GM12874 (cell line): ENCODE results near the gene PHGDH.

Experiments
- TF ChIP-seq, protein P1 (sequence below): IDR thresholded peaks from 2 replicates; pipeline ENCODE4 v1.5.1; 2011; ENCODE audit warnings: low read depth, mild to moderate bottlenecking, control low read depth, low read length, moderate library complexity; ENCODE audit not compliant: insufficient read depth

Gene PHGDH

GRCh38 chr1:119682141-119682540 lies 29.6 kb upstream of the PHGDH start:
- TF ChIP-seq, protein P1, sequence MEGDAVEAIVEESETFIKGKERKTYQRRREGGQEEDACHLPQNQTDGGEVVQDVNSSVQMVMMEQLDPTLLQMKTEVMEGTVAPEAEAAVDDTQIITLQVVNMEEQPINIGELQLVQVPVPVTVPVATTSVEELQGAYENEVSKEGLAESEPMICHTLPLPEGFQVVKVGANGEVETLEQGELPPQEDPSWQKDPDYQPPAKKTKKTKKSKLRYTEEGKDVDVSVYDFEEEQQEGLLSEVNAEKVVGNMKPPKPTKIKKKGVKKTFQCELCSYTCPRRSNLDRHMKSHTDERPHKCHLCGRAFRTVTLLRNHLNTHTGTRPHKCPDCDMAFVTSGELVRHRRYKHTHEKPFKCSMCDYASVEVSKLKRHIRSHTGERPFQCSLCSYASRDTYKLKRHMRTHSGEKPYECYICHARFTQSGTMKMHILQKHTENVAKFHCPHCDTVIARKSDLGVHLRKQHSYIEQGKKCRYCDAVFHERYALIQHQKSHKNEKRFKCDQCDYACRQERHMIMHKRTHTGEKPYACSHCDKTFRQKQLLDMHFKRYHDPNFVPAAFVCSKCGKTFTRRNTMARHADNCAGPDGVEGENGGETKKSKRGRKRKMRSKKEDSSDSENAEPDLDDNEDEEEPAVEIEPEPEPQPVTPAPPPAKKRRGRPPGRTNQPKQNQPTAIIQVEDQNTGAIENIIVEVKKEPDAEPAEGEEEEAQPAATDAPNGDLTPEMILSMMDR = no peak

GRCh38 chr1:119683893-119684292 lies 27.8 kb upstream of the PHGDH start:
- TF ChIP-seq, protein P1 = no peak

DNA sequence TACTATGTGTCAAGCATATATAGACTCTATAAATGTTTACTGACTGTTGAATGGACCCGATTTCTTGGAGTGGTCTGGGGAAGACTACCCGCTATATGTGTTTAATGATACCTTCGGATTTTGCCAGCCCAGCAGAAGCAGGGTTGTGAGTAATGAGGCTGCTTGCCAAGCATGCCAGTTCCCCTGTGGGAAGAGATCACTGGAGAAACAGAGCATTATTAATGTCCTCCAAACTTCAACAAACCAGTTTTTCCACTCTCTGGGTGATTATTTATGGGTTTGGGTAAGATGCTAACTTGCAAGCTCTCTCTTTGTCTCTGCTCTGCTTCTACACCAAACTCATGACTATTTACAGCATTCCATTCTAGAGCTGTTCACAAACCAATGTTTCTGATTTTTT lies 25.1 kb upstream of the PHGDH start:
- TF ChIP-seq, protein P1 = no peak

DNA sequence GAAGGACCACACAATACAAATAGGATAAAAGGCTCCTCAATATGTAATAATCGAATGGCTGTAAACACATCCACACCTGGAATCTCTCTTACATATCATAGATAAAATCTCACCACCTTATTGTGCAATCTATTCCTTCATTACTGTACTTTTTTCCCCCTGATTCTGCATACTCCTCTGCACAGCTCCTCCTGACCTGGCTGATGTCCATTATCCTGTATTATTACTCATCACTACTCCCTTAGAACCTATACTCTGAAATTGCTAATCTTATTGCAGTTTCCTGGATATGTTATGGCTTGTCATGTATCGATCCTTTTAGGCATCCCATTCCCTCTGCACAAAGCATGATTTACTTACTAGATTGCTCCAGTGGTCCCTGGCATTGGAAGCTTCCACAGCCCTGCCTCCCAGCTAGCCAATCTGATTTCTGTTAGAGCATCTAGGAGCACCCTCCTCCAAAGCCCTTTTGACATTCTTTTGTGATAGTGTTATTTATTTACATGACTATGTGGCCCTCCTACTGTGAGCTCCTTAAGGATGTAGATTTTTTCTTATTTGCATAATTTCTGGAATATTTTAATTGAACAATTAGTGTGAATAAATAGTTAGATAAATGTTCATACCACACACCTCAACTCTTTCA lies 24.2 kb upstream of the PHGDH start:
- TF ChIP-seq, protein P1 = no peak

DNA sequence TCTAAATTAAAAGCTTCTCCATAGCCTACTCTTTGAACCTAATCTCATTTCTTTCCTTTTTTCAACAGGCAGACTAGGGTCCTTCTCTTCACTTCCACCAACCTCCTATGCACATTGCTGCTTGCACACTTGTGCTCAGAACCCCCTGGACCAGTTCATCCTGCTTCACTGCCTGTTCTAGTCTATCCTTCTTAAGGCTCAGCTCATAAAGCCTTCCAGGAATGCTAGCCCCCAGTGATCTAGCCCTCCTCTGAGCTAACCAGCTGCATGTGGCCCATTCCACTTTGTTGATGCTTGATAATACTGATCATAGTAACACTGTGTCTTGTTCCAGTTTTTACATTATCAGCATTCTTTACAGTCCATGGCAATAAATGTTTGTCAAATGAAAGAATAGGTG lies 22.9 kb upstream of the PHGDH start:
- TF ChIP-seq, protein P1 = no peak

- TF ChIP-seq, protein P1 = no peak
Observed at GRCh38 chr1:119689511-119689910, 22.2 kb upstream of the PHGDH start.

DNA sequence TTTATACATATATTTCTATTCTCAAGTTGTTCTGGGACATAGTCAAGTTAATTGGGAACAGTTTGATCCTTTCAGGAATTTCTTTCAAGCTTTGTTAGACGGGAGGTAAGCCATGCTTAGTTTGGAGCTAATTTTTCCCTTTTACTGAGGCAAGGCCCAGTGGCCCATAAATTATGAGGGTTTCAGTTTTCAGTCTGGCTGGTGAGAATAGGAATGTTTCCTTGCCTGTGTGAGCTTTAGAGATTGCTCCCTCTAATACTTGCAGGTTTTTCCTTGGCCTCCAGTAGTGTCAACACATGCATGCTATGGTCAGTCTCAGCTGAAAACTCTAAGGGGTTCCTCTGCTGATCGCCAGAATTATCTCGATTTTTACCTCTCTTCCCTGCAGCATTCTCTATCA lies 14.1 kb upstream of the PHGDH start:
- TF ChIP-seq, protein P1 = no peak
